GM23338 (cell line): ENCODE measurements around the gene PFKP.

Source experiments
- EZH2 ChIP-seq: fragments of 200-600 bp; sonication (generic); IDR thresholded peaks from one replicate; pipeline ENCODE4 v1.8.0; 2017; ENCODE audit warnings: antibody characterized with exemption, mild to moderate bottlenecking, low read depth; ENCODE audit not compliant: unreplicated experiment
- JUNB ChIP-seq: IDR thresholded peaks from one replicate; pipeline ENCODE4 v1.6.1; 2016; ENCODE audit warnings: antibody characterized with exemption; ENCODE audit not compliant: unreplicated experiment
- POLR2AphosphoS5 ChIP-seq: IDR thresholded peaks from 2 replicates; pipeline ENCODE4 v1.6.1; 2016; ENCODE audit warnings: antibody characterized with exemption, low read depth
- TF ChIP-seq, protein P1 (sequence below), 2 experiments: fragments of 200-600 bp in 1 of 2; sonication (generic) in 1 of 2; conservative IDR thresholded peaks; 2 replicates each; pipeline versions ENCODE4 v1.5.1 to v1.6.1; 2016 to 2017; ENCODE audit warnings: antibody characterized with exemption in 2 of 2, low read depth in 2 of 2, mild to moderate bottlenecking in 2 of 2, moderate library complexity in 1 of 2

DNA sequence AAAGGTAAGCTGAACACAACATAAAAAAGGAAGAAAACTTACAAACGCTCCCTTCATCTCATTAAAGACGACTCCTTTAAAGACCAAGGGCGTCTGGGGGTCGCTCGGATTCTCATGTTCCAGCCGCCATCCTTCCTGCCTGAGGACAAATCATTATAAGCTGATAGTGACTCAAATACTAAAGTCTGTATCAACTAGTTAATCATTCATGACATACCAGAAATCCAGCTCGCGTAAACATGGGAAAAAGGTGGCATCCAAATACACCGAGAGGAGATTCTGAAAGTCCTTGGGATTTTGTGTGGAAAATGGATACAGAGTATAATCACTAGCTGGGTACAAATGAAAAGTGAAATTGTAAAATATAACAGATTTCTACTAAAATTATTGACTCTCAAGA, 97.8 kb downstream of the PFKP start:
- TF ChIP-seq, protein P1, sequence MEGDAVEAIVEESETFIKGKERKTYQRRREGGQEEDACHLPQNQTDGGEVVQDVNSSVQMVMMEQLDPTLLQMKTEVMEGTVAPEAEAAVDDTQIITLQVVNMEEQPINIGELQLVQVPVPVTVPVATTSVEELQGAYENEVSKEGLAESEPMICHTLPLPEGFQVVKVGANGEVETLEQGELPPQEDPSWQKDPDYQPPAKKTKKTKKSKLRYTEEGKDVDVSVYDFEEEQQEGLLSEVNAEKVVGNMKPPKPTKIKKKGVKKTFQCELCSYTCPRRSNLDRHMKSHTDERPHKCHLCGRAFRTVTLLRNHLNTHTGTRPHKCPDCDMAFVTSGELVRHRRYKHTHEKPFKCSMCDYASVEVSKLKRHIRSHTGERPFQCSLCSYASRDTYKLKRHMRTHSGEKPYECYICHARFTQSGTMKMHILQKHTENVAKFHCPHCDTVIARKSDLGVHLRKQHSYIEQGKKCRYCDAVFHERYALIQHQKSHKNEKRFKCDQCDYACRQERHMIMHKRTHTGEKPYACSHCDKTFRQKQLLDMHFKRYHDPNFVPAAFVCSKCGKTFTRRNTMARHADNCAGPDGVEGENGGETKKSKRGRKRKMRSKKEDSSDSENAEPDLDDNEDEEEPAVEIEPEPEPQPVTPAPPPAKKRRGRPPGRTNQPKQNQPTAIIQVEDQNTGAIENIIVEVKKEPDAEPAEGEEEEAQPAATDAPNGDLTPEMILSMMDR (conservative IDR thresholded peaks at IDR 0.05; ENCODE audit: low read depth in 2 of 2): no peak
- no peak for TF ChIP-seq POLR2AphosphoS5
- no peak for TF ChIP-seq EZH2
- no peak for TF ChIP-seq JUNB
